ENCODE data around the gene RXRG. TPM values are rescaled to one million over a fixed set of nuclear protein-coding genes. Genes with fewer than 3 reads are reported as not detected.

The RXRG gene
- total RNA-seq, 4 donors from 2014 or later, result 1.7 to 3.9 (median 2.5) TPM

GRCh38 chr1:165376811-165377311, 68.1 kb downstream of the RXRG start:
- intact Hi-C loops (cut with DNase I), result no loop called here

GRCh38 chr1:165376041-165376810, 68.7 kb downstream of the RXRG start:
- DNase-seq (ENCODE audit: extremely low spot score), result peak; percentile 95
- TF ChIP-seq POLR2AphosphoS5 (IDR thresholded peaks at IDR 0.05) (peak; percentile 56 to 61), EP300 (IDR thresholded peaks at IDR 0.05) (no peak)
- intact Hi-C loops (cut with DNase I), result no loop called here
- Histone ChIP-seq H3K9me3 (no peaks in the 10 kb centered on the region), H3K4me1 (peaks cover 15 to 23% (median 21%) of the 10 kb centered on the region in 4 donors), H3K4me3 (peak overlapping the region; percentile 48 to 59 (median 56)), H3K27me3 (no peaks in the 10 kb centered on the region), H3K36me3 (no peaks in the 10 kb centered on the region), H3K27ac (replicated peaks in 1 of 4) (peak overlapping the region; percentile 91 to 94 (median 91))
- WGBS, result under 1% methylated on average over 21 of the region's 46 CpGs

More at GRCh38 chr1:165376811-165377311, 68.1 kb downstream of the RXRG start:
- TF ChIP-seq POLR2A (IDR thresholded peaks at IDR 0.05; ENCODE audit: low read depth) (no peak), EP300 (IDR thresholded peaks at IDR 0.05) (no peak), CTCF (IDR thresholded peaks at IDR 0.05) (no peak), POLR2AphosphoS5 (IDR thresholded peaks at IDR 0.05) (no peak)
- Histone ChIP-seq H3K4me1 (peaks cover 15 to 23% (median 21%) of the 10 kb centered on the region in 4 donors), H3K27me3 (no peaks in the 10 kb centered on the region), H3K27ac (replicated peaks in 1 of 4) (peak overlapping the region; percentile 91 to 94 (median 91)), H3K4me3 (peak overlapping the region; percentile 48 to 59 (median 56)), H3K36me3 (no peaks in the 10 kb centered on the region), H3K9me3 (no peaks in the 10 kb centered on the region)
- no peak for DNase-seq (ENCODE audit: extremely low spot score)
- WGBS, result 18% methylated on average over 9 of the region's 12 CpGs

GRCh38 chr1:165375623-165376022, 69.3 kb downstream of the RXRG start:
- TF ChIP-seq CTCF (IDR thresholded peaks at IDR 0.05) (no peak), EP300 (IDR thresholded peaks at IDR 0.05) (no peak), POLR2A (IDR thresholded peaks at IDR 0.05; ENCODE audit: low read depth) (no peak)
- no peaks in the 10 kb centered on the region for H3K9me3 ChIP-seq
- peak overlapping the region; percentile 91 to 94 (median 91) for H3K27ac ChIP-seq (replicated peaks in 1 of 4)
- H3K36me3 ChIP-seq, result no peaks in the 10 kb centered on the region
- peaks cover 15 to 23% (median 21%) of the 10 kb centered on the region in 4 donors for H3K4me1 ChIP-seq
- no peaks in the 10 kb centered on the region for H3K27me3 ChIP-seq
- H3K4me3 ChIP-seq, result peak overlapping the region; percentile 48 to 59 (median 56)
- intact Hi-C loops (cut with DNase I), result no loop called here
- no peak for DNase-seq (ENCODE audit: extremely low spot score)
- 24% methylated on average over 7 of the region's 7 CpGs for WGBS

GRCh38 chr1:165371588-165372225, 73.2 kb downstream of the RXRG start:
- no peak for DNase-seq (ENCODE audit: extremely low spot score)
- Histone ChIP-seq H3K4me3 (no peak overlapping the region), H3K27ac (replicated peaks in 1 of 4) (no peak overlapping the region), H3K36me3 (no peaks in the 10 kb centered on the region), H3K27me3 (peaks cover 0 to 14% (median 0%) of the 10 kb centered on the region in 4 donors), H3K4me1 (peaks cover 15 to 29% (median 20%) of the 10 kb centered on the region in 4 donors), H3K9me3 (no peaks in the 10 kb centered on the region)
- 53% methylated on average over 5 of the region's 5 CpGs for WGBS
- TF ChIP-seq EP300 (IDR thresholded peaks at IDR 0.05), result no peak
- no peak for TF ChIP-seq POLR2A (IDR thresholded peaks at IDR 0.05; ENCODE audit: low read depth)
- no peak for TF ChIP-seq CTCF (IDR thresholded peaks at IDR 0.05)
- no peak for TF ChIP-seq POLR2AphosphoS5 (IDR thresholded peaks at IDR 0.05)
- intact Hi-C loops (cut with DNase I), result no loop called here

- Histone ChIP-seq H3K36me3 (no peaks in the 10 kb centered on the region), H3K4me3 (no peak overlapping the region), H3K27ac (replicated peaks in 1 of 4) (no peak overlapping the region), H3K9me3 (no peaks in the 10 kb centered on the region), H3K27me3 (peaks cover 0 to 18% (median 0%) of the 10 kb centered on the region in 4 donors), H3K4me1 (peaks cover 1 to 20% (median 9%) of the 10 kb centered on the region in 4 donors)
- no peak for TF ChIP-seq POLR2AphosphoS5 (IDR thresholded peaks at IDR 0.05)
- TF ChIP-seq CTCF (IDR thresholded peaks at IDR 0.05), result peak in 2 of 3 experiments; percentile 80 to 81
- intact Hi-C loops (cut with DNase I), result no loop called here
- 22% methylated on average over 9 of the region's 9 CpGs for WGBS
- DNase-seq (ENCODE audit: extremely low spot score), result no peak
Measured at GRCh38 chr1:165369255-165369848, 75.6 kb downstream of the RXRG start.

Measured in esophagus muscularis mucosa (tissue), 4 donors.